Heart right ventricle (tissue), 16 donors: Measurements from ENCODE around the gene MAPKAP1. TPM values are rescaled to one million over a fixed set of nuclear protein-coding genes. Genes with fewer than 3 reads are reported as not detected.

Source experiments
- ATAC-seq, 8 donors: fragments of 200-7000 bp; cut with Tn5 transposase; one replicate each; pipeline ENCODE4 v1.9.1; 2020; ENCODE audit warnings: mild to moderate bottlenecking in 8 of 8, moderate library complexity in 8 of 8, moderate number of reproducible peaks in 1 of 8
- DNase-seq, 2 donors: peaks; one replicate each; pipeline ENCODE4 v3.0.0-alpha.2; 2020
- H3K27ac ChIP-seq, 10 donors: fragments of 200-600 bp; sonication (generic) in 2 of 10; one replicate each; pipeline versions ENCODE4 v1.5.0 to v1.8.0; 2020 to 2022; ENCODE audit warnings: mild to moderate bottlenecking in 3 of 10
- H3K27me3 ChIP-seq, 7 donors: fragments of 200-600 bp; one replicate each; pipeline ENCODE4 v1.8.0; 2021 to 2022; ENCODE audit warnings: mild to moderate bottlenecking in 2 of 7
- H3K36me3 ChIP-seq, 9 donors: fragments of 200-600 bp; sonication (generic) in 1 of 9; one replicate each; pipeline versions ENCODE4 v1.5.0 to v1.8.0; 2020 to 2022; ENCODE audit warnings: mild to moderate bottlenecking in 2 of 9
- H3K4me1 ChIP-seq, 9 donors: fragments of 200-600 bp; sonication (generic) in 1 of 9; one replicate each; pipeline versions ENCODE4 v1.5.0 to v1.8.0; 2020 to 2022; ENCODE audit warnings: mild to moderate bottlenecking in 4 of 9
- H3K4me3 ChIP-seq, 10 donors: fragments of 200-600 bp; sonication (generic) in 2 of 10; one replicate each; pipeline versions ENCODE4 v1.5.0 to v1.8.0; 2020 to 2022; ENCODE audit warnings: mild to moderate bottlenecking in 7 of 10, moderate library complexity in 2 of 10
- H3K9me3 ChIP-seq, 11 donors: fragments of 200-600 bp in 10 of 11; sonication (generic) in 2 of 11; one replicate each; pipeline versions ENCODE4 v1.5.0 to v1.8.0; 2013 to 2022; ENCODE audit warnings: mild to moderate bottlenecking in 2 of 11, control low read depth in 1 of 11, moderate library complexity in 1 of 11
- CTCF ChIP-seq, 9 donors: fragments of 200-600 bp; sonication (generic) in 2 of 9; IDR thresholded peaks; one replicate each; pipeline versions ENCODE4 v1.5.0 to v1.8.0; 2021 to 2022; ENCODE audit warnings: antibody characterized with exemption in 9 of 9, mild to moderate bottlenecking in 5 of 9, moderate library complexity in 1 of 9
- WGBS, 2 donors: extraction: QIAGEN DNeasy Blood & Tissue Kit; methylation state at CpG; one replicate each; pipeline ENCODE4 v1.1.7; 2013; ENCODE audit warnings: inconsistent platforms in 1 of 2; 5-methylcytosine and 5-hydroxymethylcytosine counted together
- intact Hi-C, 10 donors: fragments of 100-400 bp; cut with DNase I; formaldehyde crosslinking; loops; one replicate each; pipeline versions ENCODE4 v1.11.1 to v1.14.2; 2022
- polyA plus RNA-seq, 2 donors: library from polyadenylated mRNA; stranded (reverse); fragments of 200-250 nt; gene quantifications; one replicate each; pipeline ENCODE4 v1.2.3, GENCODE V29; 2013
- total RNA-seq, 10 donors: library from RNA; stranded (reverse); fragmentation: NEBNext Ultra II Directional in 3 of 10; extraction: Animal tissue kit (Norgen Biotek cat#: 25700) in 3 of 10; gene quantifications; one replicate each; pipeline versions ENCODE4 v1.2.1 to v1.2.4, GENCODE V29; 2021 to 2023
- donor health status: Arrhythmogenic right ventricular cardiomyopathy.
- donor health status: ischemic (EF 13 %, LVEDD 7.1; RV severe dilation, severe dysfunction).
- donor health status: healthy with polysubstance abuse.
- donor health status: DM: no; HTN: yes; CAD: no.
- donor health status: DM: no; HTN: no; CAD: no.
- donor health status: ischemic (EF 25% LVEDD 6.9; RV normal size, moderate dysfunction).
- donor health status: ischemic (EF 25% LVEDD 5.7; RV mildly dilated, moderate dysfunction).
- donor health status: healthy.
- donor health status: DM: yes; HTN: yes; CAD: no.
- donor health status: Ischemic cardiomyopathy.
- donor health status: ischemic (EF 35%, LVEDD 5.7; RV mildly dilated, moderate dysfunction).
- donor health status: nonischemic (EF 11% LVEDD 7.7; RV severe dilation, severe dysfunction).
- donor health status: DM: yes; HTN: yes; CAD: no.
- donor health status: PGD.
- donor health status: ischemic (EF 29% LVEDD 5.4; RV normal size, mild dysfunction).
- donor health status: nonischemic (EF 23%, LVEDD 6.1; RV moderate dilation, normal function).

MAPKAP1 gene
- total and polyA plus RNA-seq, 12 donors: 102 to 143 (median 116) TPM

- Histone ChIP-seq H3K4me3 (peak overlapping the region; percentile 79 to 94 (median 91)), H3K9me3 (no peaks in the 10 kb centered on the region), H3K27ac (peak overlapping the region; percentile 68 to 94 (median 88)), H3K4me1 (peaks cover 8 to 49% (median 43%) of the 10 kb centered on the region in 9 donors), H3K27me3 (no peaks in the 10 kb centered on the region), H3K36me3 (peaks cover 0 to 4% (median 0%) of the 10 kb centered on the region in 9 donors)
- ATAC-seq (peak in 2 of 8 donors; percentile 12), DNase-seq (peak; percentile 40 to 55)
- intact Hi-C loops: loop anchor here in 4 of 10 donors (5.0 to 10.0 kb wide), 5 partner anchors 41 to 193 kb away; partner anchors contain the start of gene MAPKAP1 (in 2 of the 4)
- TF ChIP-seq CTCF (IDR thresholded peaks at IDR 0.05): no peak
- WGBS, 2 donors: 1% methylated on average over 61 to 88 of the region's 88 CpGs
These were observed 40.9 kb upstream of the MAPKAP1 start for GRCh38 chr9:125747765-125748445.

- Histone ChIP-seq H3K27ac (peak within 1 kb of the TSS; percentile 68 to 94 (median 88)), H3K36me3 (peaks cover 0 to 4% (median 0%) of the 10 kb centered on the region in 9 donors), H3K4me1 (peaks cover 5 to 42% (median 36%) of the 10 kb centered on the region in 9 donors), H3K27me3 (no peaks in the 10 kb centered on the region), H3K9me3 (no peaks in the 10 kb centered on the region), H3K4me3 (peak within 1 kb of the TSS; percentile 87 to 94 (median 91))
- TF ChIP-seq CTCF (IDR thresholded peaks at IDR 0.05): no peak
- intact Hi-C loops: loop anchor here in 4 of 10 donors (5.0 to 10.0 kb wide), 5 partner anchors 40 to 192 kb away; partner anchors contain the start of gene MAPKAP1 (in 2 of the 4)
- peak in 5 of 8 donors; percentile 2 to 11 (median 5) for ATAC-seq
- peak; percentile 48 to 62 for DNase-seq
- 0 to 1% methylated on average over 28 to 98 of the region's 107 CpGs for WGBS, 2 donors
These were observed 40.2 kb upstream of the MAPKAP1 start, which contains the start of gene PBX3 for GRCh38 chr9:125747053-125747764. Gene PBX3, plus strand, starts transcription at chr9:125747373.

- WGBS, 2 donors: 0% methylated on average over 43 of the region's 46 CpGs; no CpG with 5 or more reads in 1 of the 2 donors
- intact Hi-C loops: loop anchor here in 4 of 10 donors (5.0 to 10.0 kb wide), 5 partner anchors 39 to 192 kb away; partner anchors contain the start of gene MAPKAP1 (in 2 of the 4)
- no peak for TF ChIP-seq CTCF (IDR thresholded peaks at IDR 0.05)
These were observed 39.7 kb upstream of the MAPKAP1 start for GRCh38 chr9:125746774-125747052.

More at GRCh38 chr9:125746774-125747052, 39.7 kb upstream of the MAPKAP1 start:
- Histone ChIP-seq H3K9me3 (no peaks in the 10 kb centered on the region), H3K4me1 (peaks cover under 1 to 40% (median 32%) of the 10 kb centered on the region in 9 donors), H3K36me3 (peaks cover 0 to 4% (median 0%) of the 10 kb centered on the region in 9 donors), H3K27ac (peak overlapping the region in 9 of 10 donors; percentile 65 to 94 (median 85)), H3K27me3 (no peaks in the 10 kb centered on the region), H3K4me3 (peak overlapping the region in 9 of 10 donors; percentile 62 to 90 (median 80))
- no peak for DNase-seq
- no peak for ATAC-seq
